PC-9 (cell line): ENCODE measurements around the gene DOK3. TPM values are rescaled to one million over a fixed set of nuclear protein-coding genes. Genes with fewer than 3 reads are reported as not detected.
A peak's percentile ranks its signal among the peaks of the same experiment; 100 is the strongest.

ENCODE experiments used
- Bru-seq: library from RNA; stranded (reverse); fragments of 400-500 nt; gene quantifications from one replicate; lab custom pipeline; 2021; lab: Mats Ljungman, UMichigan
- BruChase-seq, 2 experiments: library from RNA; stranded (reverse); fragments of 400-500 nt; gene quantifications; one replicate each; lab custom pipeline; 2021; lab: Mats Ljungman, UMichigan
- BruUV-seq: library from RNA; stranded (reverse); fragments of 400-500 nt; replicated peaks from 2 replicates; lab custom pipeline; 2021; lab: Mats Ljungman, UMichigan
- CTCF ChIA-PET: fragments of 300-600 bp; sonication (Branson Sonifier 250); formaldehyde crosslinking; loops from one replicate; lab custom pipeline; 2022; ENCODE audit warnings: antibody characterized with exemption; lab: Charles Lee
- POLR2A ChIA-PET: fragments of 300-600 bp; sonication (Branson Sonifier 250); formaldehyde crosslinking; loops from one replicate; lab custom pipeline; 2022; ENCODE audit warnings: antibody characterized with exemption; ENCODE audit not compliant: unreplicated experiment; lab: Charles Lee
- DNase-seq, 2 experiments: peaks; one replicate each; pipeline versions ENCODE4 v3.0.0 to v3.0.0-alpha.2; 2015 to 2022; ENCODE audit warnings: mixed read lengths in 1 of 2
- H2AFZ ChIP-seq: fragments of 200-600 bp; sonication (generic); 2 replicates; pipeline ENCODE4 v1.8.1; 2017; ENCODE audit warnings: antibody characterized with exemption
- H3F3A ChIP-seq: fragments of 200-600 bp; sonication (generic); 2 replicates; pipeline ENCODE4 v1.8.1; 2017; ENCODE audit warnings: antibody characterized with exemption, mild to moderate bottlenecking, low read depth; ENCODE audit not compliant: insufficient read depth
- H3K27ac ChIP-seq: fragments of 200-600 bp; sonication (generic); 2 replicates; pipeline ENCODE4 v1.6.1; 2016; ENCODE audit warnings: mixed run types
- H3K27me3 ChIP-seq: fragments of 200-600 bp; sonication (generic); 2 replicates; pipeline ENCODE4 v1.6.1; 2016; ENCODE audit warnings: low read depth, mixed run types; ENCODE audit not compliant: insufficient read depth
- H3K36me3 ChIP-seq: fragments of 200-600 bp; sonication (generic); 2 replicates; pipeline ENCODE4 v1.6.1; 2016; ENCODE audit warnings: low read depth, mixed run types
- H3K4me1 ChIP-seq: fragments of 200-600 bp; sonication (generic); replicated peaks from 2 replicates; pipeline ENCODE4 v1.6.1; 2016; ENCODE audit warnings: mixed run types; ENCODE audit not compliant: insufficient read depth
- H3K4me2 ChIP-seq: fragments of 200-600 bp; sonication (generic); 2 replicates; pipeline ENCODE4 v1.6.1; 2017; ENCODE audit warnings: mixed run types
- H3K4me3 ChIP-seq: fragments of 200-600 bp; sonication (generic); 2 replicates; pipeline ENCODE4 v1.6.1; 2016; ENCODE audit warnings: mixed run types
- H3K79me2 ChIP-seq: fragments of 200-600 bp; sonication (generic); 2 replicates; pipeline ENCODE4 v1.6.1; 2017; ENCODE audit warnings: low read depth, mixed run types
- H3K9me2 ChIP-seq: fragments of 200-600 bp; sonication (generic); 2 replicates; pipeline ENCODE4 v1.8.1; 2017; ENCODE audit warnings: mild to moderate bottlenecking; ENCODE audit not compliant: insufficient read depth
- H3K9me3 ChIP-seq: fragments of 200-600 bp; sonication (generic); 2 replicates; pipeline ENCODE4 v1.8.1; 2016; ENCODE audit warnings: low read depth; ENCODE audit not compliant: insufficient read depth
- H4K20me1 ChIP-seq: fragments of 200-600 bp; sonication (generic); 2 replicates; pipeline ENCODE4 v1.8.1; 2017; ENCODE audit not compliant: insufficient read depth
- CTCF ChIP-seq: fragments of 200-600 bp; sonication (generic); conservative IDR thresholded peaks from 2 replicates; pipeline ENCODE4 v1.6.1; 2017; ENCODE audit warnings: mixed run types, antibody characterized with exemption, mild to moderate bottlenecking, moderate library complexity
- EZH2 ChIP-seq: fragments of 200-600 bp; sonication (generic); IDR thresholded peaks from 2 replicates; pipeline ENCODE4 v1.8.0; 2017; ENCODE audit warnings: antibody characterized with exemption, low read depth
- intact Hi-C: fragments of 100-400 bp; cut with micrococcal nuclease; formaldehyde crosslinking; loops from one replicate; pipeline ENCODE4 v1.10.0; 2022; ENCODE audit not compliant: unreplicated experiment
- long read RNA-seq: library from polyadenylated mRNA; stranded (forward); transcript quantifications from one replicate; pipeline ENCODE4 v2.0.0, GENCODE V29; 2022
- total RNA-seq: library from RNA; stranded (reverse); gene quantifications from 2 replicates; pipeline ENCODE4 v1.2.3, GENCODE V29; 2021

DOK3 gene
- 12.2 and 12.3 TPM in 2 replicates for total RNA-seq
- Bru-seq, nascent RNA, result percentile 51 among the genes with signal in this experiment
- BruChase-seq, experiment 1, labeled RNA remaining after a 2-hour chase, result percentile 66 among the genes with signal in this experiment
- BruChase-seq, experiment 2, labeled RNA remaining after a 6-hour chase, result percentile 79 among the genes with signal in this experiment
- long read RNA-seq, partial matches to known transcripts, result 1 of 2 reads
- long read RNA-seq, other reads (novel, unspliced or antisense), result 1 of 2 reads

- no peaks in the 10 kb centered on the region for H3K4me1 ChIP-seq
- no peak for DNase-seq
- H3K9me3 ChIP-seq, result no peaks in the 10 kb centered on the region
- H3K36me3 ChIP-seq, result no peaks in the 10 kb centered on the region
- no TSS peak for BruUV-seq
- intact Hi-C loops, result no loop called here
- no peaks in the 10 kb centered on the region for H3K9me2 ChIP-seq
- no peak within 1 kb of the TSS for H3K4me3 ChIP-seq
- TF ChIP-seq CTCF, result no peak
- TF ChIP-seq EZH2, result no peak
- POLR2A ChIA-PET, result no interaction called here
- no peak within 1 kb of the TSS for H3K27ac ChIP-seq
- no peak within 1 kb of the TSS for H3K4me2 ChIP-seq
- no peaks in the 10 kb centered on the region for H4K20me1 ChIP-seq
- CTCF ChIA-PET, result no interaction called here
- no peaks in the 10 kb centered on the region for H3K27me3 ChIP-seq
- H2AFZ ChIP-seq, result no peak within 1 kb of the TSS
- no peaks in the 10 kb centered on the region for H3K79me2 ChIP-seq
- no peaks in the 10 kb centered on the region for H3F3A ChIP-seq
Measured at GRCh38 chr5:177509381-177509951, at the start of gene DOK3. Gene DOK3, minus strand, starts transcription at chr5:177509826. Its CDS starts 286 bp downstream, at chr5:177509540.

- no peaks in the 10 kb centered on the region for H3K9me3 ChIP-seq
- POLR2A ChIA-PET, result no interaction called here
- no peak for TF ChIP-seq CTCF
- TF ChIP-seq EZH2, result no peak
- no peak overlapping the region for H3K4me2 ChIP-seq
- H4K20me1 ChIP-seq, result peaks cover 10% of the 10 kb centered on the region
- peaks cover 7% of the 10 kb centered on the region; the same call in 1 of the 2 replicates for H3K27me3 ChIP-seq
- no peaks in the 10 kb centered on the region for H3K9me2 ChIP-seq
- no peak overlapping the region for H2AFZ ChIP-seq
- H3K4me3 ChIP-seq, result no peak overlapping the region
- H3K27ac ChIP-seq, result no peak overlapping the region
- CTCF ChIA-PET, result no interaction called here
- BruUV-seq, result no TSS peak
- DNase-seq, result no peak
- peaks cover 19% of the 10 kb centered on the region for H3K4me1 ChIP-seq
- intact Hi-C loops, result no loop called here
- peaks cover 13% of the 10 kb centered on the region for H3K79me2 ChIP-seq
- H3K36me3 ChIP-seq, result no peaks in the 10 kb centered on the region
- H3F3A ChIP-seq, result no peaks in the 10 kb centered on the region
Measured at GRCh38 chr5:177557796-177558195, 48.2 kb upstream of the DOK3 start.

GRCh38 chr5:177557041-177557647 is 47.5 kb upstream of the DOK3 start:
- H3F3A ChIP-seq, result no peaks in the 10 kb centered on the region
- intact Hi-C loops, result no loop called here
- peaks cover 22% of the 10 kb centered on the region for H3K4me1 ChIP-seq
- TF ChIP-seq EZH2 (no peak), CTCF (no peak)
- no peak overlapping the region for H3K4me2 ChIP-seq
- BruUV-seq, result no TSS peak
- no peaks in the 10 kb centered on the region for H3K36me3 ChIP-seq
- ChIA-PET CTCF (no interaction called here), POLR2A (no interaction called here)
- H3K4me3 ChIP-seq, result no peak overlapping the region
- H3K27me3 ChIP-seq, result peaks cover 1% of the 10 kb centered on the region; the same call in 1 of the 2 replicates
- no peaks in the 10 kb centered on the region for H3K9me2 ChIP-seq
- DNase-seq, result peak in 1 of 2 experiments; percentile 7
- peaks cover 19% of the 10 kb centered on the region for H3K79me2 ChIP-seq
- H2AFZ ChIP-seq, result no peak overlapping the region
- H3K27ac ChIP-seq, result no peak overlapping the region
- no peaks in the 10 kb centered on the region for H3K9me3 ChIP-seq
- peaks cover 14% of the 10 kb centered on the region for H4K20me1 ChIP-seq
